Uterus (tissue), 2 donors: ENCODE data around the gene TBC1D5.

Source experiments
- POLR2A ChIP-seq, 2 donors: fragments of 450-650 bp; IDR thresholded peaks; one replicate each; pipeline ENCODE4 v1.6.1; 2016; ENCODE audit warnings: antibody characterized with exemption in 2 of 2, mild to moderate bottlenecking in 1 of 2, moderate library complexity in 1 of 2
- TF ChIP-seq, protein P1 (sequence below), 4 experiments: fragments of 200-600 bp in 2 of 4; fragments of 450-650 bp in 2 of 4; sonication (generic) in 2 of 4; IDR thresholded peaks; one replicate each; pipeline ENCODE4 v1.5.1; 2016 to 2019; ENCODE audit warnings: antibody characterized with exemption in 4 of 4, mild to moderate bottlenecking in 2 of 4, moderate library complexity in 1 of 4

DNA sequence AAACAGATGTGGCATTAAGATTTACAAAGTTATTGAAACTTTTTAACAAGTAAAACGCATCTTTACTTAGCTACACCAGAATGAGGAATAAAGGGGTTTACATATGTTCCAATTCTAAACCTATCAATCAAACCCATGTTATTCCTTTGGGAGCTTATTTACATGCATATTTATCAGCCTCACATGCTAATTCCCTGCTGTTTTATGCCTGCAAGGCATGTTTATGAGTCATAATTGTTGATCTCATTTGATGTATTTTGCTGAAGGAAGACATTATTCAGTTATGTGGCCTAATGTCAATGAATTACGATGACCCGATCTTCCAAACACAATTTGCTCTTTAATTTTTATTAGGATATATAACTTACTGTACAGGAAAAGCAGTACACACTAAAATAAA is 272.9 kb downstream of the TBC1D5 start:
- TF ChIP-seq POLR2A (IDR thresholded peaks at IDR 0.05), result no peak
- TF ChIP-seq, protein P1, sequence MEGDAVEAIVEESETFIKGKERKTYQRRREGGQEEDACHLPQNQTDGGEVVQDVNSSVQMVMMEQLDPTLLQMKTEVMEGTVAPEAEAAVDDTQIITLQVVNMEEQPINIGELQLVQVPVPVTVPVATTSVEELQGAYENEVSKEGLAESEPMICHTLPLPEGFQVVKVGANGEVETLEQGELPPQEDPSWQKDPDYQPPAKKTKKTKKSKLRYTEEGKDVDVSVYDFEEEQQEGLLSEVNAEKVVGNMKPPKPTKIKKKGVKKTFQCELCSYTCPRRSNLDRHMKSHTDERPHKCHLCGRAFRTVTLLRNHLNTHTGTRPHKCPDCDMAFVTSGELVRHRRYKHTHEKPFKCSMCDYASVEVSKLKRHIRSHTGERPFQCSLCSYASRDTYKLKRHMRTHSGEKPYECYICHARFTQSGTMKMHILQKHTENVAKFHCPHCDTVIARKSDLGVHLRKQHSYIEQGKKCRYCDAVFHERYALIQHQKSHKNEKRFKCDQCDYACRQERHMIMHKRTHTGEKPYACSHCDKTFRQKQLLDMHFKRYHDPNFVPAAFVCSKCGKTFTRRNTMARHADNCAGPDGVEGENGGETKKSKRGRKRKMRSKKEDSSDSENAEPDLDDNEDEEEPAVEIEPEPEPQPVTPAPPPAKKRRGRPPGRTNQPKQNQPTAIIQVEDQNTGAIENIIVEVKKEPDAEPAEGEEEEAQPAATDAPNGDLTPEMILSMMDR (IDR thresholded peaks at IDR 0.05), result no peak
